Hematopoietic multipotent progenitor cell treated with erythropoietin and hydrocortisone succinate and interleukin-3 and kit ligand, for 8 days (in vitro differentiated cells): Measurements from ENCODE around the gene RBPMS2.

Experiments
- DNase-seq: peaks from one replicate; pipeline ENCODE4 v3.0.0-alpha.2; 2015

Gene RBPMS2

DNA sequence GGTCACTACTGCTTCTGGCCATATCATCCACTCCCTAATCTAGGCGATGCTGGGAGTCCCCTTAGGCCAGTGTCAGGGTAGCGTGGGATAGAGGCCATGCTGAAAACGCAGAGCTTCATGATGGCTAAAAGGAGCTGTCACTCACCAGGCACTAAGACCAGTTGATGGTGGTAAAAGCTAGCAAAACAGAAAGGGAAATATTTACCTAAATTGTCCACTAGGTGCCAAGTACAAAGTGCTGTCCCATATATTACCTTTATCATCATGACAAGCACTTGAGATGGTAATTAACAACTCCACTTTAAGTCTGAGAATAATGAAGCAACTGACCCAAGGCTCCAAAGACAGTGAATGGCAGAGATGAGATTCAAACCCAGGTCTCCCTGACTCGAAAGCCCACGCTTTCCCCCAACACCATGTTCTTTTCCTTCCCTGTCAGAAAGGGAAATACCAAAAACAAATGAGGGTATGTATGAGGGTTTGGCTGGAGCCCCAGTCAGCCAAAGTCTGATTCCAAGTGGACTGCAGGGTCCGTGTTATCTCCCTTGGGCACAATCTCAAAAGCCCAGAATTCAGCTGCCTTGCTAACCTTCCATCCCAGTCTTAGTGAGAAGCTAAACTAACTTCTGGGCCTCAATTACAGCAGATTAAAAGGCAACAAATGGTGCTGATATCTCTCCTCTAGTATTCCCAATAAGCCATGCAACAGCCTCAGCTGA is 84.7 kb downstream of the RBPMS2 start:
- DNase-seq: peak; percentile 35

GRCh38 chr15:64690008-64690407 is 85.4 kb downstream of the RBPMS2 start:
- DNase-seq: no peak
